HG03432 (cell line): ENCODE results near the gene TBL3.
A peak's percentile ranks its signal among the peaks of the same experiment; 100 is the strongest.
"Not testable (repeated sequence)": the region's sequence is repeated elsewhere in the genome, so short reads cannot be mapped to it uniquely, and the experiment has no call there.

Experiments
- ATAC-seq: cut with Tn5 transposase; IDR thresholded peaks from one replicate; pipeline ENCODE4 v1.9.1; 2021; ENCODE audit warnings: mild to moderate bottlenecking, moderate library complexity; ENCODE audit not compliant: unreplicated experiment

TBL3 gene

DNA sequence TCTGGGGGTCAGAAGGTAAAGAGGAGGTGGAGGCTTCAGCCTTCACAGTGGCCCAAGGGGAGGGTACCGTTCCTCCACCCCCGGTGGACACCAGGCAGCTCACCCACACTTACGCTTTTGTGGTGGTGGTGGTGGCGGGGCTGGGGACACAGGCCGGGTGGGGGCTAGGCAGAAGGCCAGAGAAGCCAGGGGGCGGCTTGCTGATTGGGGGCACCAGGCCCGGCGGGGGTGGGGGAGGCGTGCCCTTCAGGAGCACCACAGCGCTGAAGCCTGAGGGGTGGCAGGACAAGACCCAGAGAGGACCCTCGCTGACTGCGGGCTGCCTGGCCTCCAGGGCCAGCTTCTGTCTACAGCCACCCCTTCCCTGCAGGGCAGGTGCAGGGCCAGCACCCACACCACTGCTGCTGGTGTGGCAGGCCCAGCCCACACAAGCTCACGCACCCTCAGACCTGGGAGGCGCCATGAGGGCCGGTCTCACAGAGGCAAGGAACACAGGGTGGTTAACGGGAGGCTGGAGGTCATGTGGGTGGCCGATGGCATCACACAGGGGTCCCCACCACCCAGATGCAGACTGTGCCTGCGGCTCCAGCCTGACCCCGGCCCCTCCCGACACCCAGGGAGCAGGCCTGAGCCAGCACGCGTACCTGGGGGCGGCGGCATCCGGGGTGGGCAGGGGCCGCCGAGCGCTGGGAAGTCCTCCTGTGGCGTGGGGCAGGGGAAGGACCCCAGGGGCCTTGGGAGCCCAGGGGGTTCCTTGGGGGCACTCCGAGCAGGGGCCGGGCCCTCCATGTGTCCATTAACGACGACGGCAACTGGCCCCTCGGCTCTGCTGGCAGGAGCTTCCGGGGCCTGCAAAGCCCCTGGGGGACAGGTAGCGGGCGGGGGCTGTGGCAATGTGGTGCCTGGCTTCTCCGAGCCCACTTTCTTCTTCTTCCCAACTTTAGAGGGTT lies 27.3 kb downstream of the TBL3 start:
- ATAC-seq, result no peak

DNA sequence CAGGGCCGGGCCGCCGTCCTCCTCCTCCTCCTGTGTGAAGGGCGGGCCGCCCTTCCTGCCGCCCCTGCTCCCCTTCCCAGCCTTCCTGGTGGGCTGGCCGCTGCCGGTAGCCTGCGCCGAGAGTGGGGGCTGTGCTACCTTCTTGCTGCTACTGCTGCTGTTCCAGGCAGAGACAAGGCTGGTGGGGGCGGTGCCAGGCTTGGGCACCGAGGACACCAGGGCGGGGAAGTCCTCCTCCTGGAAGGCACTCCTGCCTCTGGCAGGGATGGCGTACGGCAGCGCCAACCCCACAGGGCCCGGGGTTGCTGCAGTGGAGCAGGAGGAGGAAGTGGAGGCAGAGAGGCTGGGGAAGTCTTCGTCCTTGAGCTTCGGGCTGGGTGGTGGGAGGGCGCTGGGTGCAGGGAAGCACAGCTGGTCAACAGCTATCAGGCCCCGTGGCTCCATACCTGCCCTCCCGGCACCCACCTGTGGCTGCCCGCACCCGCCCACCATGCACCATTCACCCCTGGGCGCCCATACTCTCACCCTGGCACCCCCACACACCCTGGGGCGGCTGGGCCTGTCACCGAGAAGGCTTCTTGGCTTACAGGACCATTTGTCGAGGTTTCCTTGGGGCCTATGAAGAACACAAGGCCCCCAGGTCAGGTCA lies 28.1 kb downstream of the TBL3 start:
- ATAC-seq, result no peak

DNA sequence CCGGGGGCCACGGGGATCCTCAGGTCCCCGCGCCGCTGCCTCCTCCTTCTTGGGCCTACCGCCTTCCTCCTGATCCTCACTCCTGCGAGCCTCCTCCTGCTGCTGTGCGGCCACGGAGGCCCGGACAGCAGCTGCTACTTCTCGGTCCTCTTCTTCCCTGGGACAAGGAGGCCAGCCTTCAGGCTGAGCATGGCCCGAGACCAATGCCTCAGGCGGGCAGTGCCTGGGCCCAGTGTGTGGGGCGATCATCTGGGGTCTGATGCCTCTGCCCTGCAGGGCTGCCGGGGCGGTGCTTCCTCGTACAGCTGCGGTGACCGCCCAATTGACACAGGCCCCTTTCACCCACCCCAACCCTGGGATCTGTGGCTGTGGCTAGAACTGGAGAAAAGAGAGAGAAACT lies 29.2 kb downstream of the TBL3 start:
- no peak for ATAC-seq

DNA sequence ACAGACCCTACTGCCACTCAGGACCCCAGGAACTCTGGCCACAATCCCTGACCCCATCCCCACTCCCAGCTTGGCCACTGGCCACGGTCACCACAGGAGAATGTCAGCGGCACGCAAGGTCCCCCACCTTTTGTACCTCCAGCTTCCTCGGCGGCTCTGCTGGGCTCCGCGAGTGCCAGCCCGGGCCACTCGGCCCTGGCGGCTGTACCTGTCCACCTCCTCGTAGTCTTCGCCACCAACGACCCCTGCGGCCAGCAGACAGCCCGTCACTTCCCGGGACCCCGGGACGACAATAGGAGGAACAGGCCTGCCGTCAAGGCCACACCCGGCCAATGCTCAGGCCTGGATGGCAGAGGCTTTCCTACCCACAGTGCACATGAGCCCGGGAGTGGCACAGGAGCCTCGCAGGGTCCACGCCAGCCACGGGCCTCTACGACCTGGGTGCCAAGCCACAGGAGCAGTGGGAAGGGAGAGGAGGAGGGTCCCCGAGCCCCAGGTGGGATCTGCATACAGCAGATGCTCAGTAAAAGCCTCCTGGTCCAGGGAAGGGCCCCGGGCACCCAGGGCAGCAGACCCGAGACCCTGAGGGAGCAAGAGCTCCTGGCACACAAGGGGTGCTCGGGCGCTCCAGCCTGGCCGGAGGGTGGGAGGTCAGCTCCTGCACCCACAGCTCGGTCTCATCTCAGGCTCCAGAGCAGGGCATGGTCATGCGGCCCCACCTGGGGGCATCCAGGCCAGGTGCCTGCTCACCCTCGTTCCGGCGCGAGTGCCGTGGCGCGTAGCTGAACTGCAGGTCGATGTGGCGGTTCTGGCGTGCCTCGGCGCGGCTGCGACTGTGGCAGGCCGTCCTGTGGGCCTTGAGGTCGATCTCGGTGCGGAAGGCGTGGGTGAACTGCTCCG lies 29.9 kb downstream of the TBL3 start:
- ATAC-seq, result no peak

DNA sequence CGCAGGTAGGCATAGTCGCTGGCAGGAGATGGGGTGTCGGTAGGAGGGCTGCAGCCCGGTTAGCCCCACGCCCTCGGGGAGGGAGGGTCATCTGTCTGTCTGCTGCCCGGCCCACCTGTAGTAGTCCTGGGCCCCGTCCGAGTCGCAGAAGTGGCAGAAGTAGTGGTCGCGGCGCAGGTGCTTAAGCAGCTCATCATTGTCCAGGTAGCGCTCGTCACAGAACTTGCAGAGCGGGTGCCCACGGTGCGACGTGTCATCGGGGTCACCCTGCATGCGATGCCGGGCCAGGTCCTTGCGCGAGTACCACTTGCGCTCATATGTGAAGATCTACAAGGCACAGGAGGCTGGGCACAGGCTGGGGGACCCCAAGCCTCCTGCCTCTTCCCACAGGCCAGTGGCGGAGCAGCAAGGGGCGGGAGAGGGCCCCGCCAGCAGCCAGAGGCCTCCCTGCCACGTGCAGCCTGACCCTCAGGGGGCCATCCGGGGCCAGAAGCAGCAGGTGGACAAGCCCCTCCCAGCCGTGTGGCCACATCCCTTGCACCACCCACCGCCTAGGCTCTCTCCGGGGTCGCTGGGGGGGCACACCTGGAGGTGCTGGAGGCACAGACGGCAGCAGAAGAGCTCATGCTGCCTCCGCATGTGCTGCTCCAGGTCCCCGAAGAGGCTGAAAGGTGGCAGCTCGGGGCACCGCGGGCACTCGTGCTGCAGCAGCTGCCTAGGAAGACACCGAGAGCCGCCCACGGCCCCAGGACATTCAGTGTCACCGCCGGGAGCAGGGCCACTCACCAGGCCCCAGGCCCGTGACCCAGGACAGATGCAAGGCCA lies 30.8 kb downstream of the TBL3 start:
- ATAC-seq, result no peak

DNA sequence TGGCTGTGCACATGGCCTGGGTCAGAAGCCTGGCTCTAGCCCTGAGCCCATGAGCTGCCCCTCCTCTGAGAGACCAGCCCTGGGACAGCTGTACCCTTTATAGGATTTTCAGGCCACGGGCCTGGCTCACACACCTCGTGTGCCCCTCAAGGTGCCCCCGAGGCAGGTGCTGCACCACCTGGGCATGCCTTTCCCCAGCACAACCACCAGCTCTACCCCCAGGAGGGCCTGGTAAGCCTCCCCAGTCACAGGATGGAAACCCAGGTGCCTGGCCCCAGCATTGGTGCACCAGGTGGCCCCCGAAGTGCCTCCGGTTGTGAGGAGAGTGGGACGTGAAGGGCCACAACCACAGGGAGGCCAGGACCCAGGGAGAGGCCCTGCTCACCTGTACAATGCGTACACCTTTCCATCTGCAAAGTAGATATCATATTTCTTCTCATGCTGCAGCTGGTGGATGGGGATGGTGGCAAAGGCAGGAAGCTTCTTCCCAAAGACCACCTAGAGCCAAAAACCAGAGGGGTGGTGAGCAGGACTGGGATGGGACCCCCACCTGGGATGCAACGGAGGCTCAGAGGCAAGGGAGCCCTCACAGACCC lies 31.5 kb downstream of the TBL3 start:
- no peak for ATAC-seq

DNA sequence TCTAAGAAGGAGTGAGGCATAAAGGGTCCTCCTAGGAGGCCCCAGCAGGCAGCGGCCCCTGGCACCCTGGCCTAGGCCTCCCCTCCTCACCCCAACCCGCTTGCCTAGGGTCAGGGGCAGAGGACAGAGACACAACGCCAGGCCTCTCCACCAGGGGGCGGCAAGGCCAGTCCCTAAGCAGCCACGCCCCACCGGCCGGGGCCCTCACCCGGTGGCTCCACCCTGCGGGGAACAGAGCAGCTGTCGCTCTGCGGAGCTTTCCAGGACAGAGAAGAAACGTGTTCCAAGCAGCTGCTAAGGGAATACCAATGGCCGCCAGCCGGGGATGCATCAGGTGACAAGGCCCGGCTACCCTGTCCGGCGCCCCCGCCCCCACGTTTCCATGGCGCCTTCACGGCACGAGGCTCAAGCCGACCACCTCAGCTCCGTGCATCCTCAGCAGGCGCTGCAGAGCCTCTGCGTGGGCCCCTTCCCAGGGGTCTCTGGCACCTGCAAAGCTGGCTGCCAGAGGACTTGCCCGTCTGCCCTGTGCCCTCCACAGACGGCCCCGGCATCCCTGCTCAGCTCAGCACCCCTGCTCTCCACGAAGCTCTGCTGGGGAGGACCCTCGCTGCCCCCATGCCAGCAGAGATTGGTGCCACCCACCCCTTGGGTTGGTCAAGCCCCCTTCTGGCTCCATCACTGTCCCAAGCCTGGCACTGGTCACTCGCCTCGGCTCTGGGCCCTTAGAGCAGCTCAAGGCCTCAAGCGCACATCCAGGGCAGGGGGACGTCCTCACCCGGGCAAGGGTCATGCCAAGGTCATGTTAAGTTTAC lies 32.2 kb downstream of the TBL3 start:
- peak; percentile 64 for ATAC-seq

DNA sequence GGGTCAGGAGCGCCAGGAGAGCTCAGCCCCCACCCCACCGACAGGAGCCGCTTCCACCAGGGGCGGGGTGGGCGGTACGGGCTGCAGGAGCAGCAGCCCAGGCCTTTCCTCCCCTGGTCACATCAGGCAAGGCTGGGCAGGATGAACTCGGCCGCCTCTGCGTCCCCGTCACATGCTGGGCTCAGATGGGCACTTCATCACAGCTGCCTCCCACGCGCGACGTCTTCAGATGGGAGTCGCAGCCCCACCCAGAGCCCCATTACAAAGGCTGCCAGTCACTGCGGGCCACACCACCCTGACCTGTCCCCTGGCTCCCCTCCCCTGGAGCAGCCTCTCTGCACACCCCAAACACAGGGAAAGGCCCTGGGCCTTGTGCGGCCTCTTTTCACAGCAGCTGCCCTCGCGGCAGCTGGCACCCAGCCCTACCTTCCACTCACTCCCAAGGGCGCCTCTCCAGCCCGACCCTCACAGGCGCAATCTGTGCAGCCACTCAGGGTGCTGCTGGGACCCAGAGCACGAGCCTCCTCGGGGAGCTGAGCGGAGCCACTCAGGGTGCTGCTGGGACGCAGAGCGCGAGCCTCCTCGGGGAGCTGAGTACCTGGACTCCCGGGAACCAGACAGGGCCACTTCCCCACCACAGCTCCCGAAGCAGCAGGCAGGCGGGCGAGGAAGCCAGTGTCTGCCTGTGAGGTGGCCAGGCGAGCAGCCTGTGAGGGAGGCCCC lies 33.1 kb downstream of the TBL3 start:
- ATAC-seq, result no peak

DNA sequence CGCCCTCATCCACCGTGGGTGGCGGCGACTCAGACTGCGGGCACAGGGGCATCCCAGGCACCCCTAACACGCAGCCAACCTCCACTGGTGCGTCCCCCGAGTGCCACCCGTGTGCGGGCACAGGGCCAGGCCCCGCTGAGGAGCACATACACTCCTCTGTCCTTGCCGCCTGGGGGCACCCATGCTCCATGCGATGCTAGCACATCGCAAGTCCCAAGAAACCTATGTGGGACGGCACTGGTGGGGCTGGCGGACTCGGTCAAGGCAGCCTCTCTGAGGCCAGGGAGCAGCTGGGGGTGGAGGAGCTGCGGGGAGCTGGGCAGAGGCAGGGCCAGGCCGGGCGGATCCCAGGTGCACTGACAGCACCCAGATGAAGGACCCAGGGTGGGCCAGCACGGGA lies 33.8 kb downstream of the TBL3 start:
- no peak for ATAC-seq

DNA sequence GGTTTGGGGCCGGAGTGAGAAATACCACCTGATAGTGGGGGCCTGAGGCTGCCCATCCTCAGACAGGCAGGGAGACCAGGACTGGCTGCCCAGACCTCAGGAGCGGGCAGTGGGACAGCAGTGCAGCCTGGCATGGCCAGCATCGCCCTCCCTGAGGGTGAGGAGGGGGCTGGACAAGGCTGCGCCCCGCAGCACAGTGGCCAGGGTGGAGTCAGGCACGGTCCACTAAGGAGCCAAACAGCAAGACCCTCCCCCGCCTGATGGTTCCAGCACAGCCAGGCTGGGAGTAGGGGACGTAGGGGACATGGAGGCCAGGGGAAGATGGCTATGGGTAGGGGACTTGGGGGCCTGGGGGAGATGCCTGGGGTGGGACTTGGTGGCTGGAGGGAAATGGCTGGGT lies 34.5 kb downstream of the TBL3 start:
- no peak for ATAC-seq

DNA sequence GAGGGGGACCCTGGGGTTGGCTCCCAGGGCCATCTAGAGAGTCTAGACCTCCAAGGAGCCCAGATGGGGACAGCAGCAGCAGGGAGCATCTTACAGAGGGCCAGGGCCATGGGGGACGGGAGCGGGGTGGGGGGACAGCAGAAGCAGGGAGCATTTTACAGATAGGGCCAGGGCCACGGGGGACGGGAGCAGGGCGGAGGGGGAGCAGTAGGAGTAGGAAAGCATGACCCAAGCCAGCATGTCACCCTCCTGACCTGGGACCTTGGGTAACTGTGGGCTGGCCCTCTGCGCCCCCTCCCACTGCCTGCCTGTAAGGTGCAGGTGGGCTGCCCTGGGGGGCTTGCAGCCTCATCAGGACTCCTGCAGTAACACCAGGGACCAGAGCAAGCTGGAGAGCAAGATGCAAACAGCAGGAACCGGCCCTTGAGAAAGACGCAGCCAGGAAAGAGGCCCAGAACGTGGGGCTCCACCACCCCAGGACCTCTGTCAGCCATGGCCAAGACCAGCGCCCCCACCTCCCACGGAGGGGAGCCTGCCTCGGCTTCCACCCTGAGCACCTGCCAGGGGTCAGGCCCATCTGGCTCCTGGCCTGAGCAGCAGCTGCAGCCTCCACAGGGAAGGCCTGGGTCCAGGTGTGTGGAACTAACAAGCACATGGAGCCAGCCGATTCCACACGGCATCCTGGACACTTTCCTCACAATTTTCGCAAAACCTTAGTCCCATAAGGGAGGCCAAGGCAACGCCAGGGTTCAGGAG lies 35.4 kb downstream of the TBL3 start:
- ATAC-seq, result no peak

DNA sequence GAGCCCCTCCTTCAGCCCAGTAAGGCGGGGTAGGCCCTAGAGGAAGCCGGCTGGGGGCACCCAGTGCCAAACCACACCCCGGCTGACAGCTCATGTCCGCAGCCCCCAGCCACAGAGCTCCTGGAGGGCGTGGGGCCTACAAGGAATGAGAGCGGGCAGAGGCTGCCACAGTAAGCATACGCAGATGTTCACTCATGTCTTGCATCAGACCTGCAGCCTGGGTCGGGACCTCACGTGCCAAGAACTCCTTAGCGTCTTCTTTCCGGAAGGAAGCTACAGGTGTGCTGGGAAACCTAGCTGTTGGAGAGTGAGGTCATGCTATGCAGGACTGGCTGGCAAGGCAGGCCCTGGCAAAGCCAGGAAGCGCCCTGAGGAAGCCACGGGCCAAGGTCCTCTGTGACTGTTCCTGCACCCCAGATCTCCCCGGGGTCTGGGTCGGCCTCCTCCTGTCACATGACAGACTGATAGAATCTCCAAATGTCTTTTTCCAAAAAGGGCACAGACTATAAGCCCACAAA lies 36.2 kb downstream of the TBL3 start:
- ATAC-seq, result no peak

DNA sequence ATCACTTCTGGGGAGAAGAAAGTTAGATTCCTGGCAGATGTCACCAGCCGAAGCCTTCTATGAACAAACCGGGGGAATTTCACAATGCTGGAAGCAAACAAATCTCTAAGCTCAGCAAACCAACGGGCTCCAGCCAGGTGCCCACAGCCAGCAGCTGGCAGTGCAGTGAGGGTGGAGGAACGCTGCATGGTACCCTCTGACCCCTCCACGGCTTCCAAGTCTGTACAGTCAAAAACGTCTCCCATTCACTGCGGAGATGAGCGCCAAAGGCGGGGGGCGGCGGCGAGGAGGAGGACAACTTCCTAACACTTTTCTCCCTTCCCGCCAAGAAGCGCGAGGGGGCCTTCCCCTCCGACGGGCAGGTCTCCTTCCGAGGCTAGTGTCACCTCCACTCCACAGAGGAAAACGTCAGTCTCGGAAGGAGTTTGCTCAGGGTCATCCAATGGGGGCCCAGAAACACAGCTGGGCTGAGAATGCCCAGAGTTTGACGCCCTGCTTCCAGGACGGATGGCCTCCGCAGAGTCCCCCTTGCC lies 36.8 kb downstream of the TBL3 start:
- ATAC-seq, result peak; percentile 9

DNA sequence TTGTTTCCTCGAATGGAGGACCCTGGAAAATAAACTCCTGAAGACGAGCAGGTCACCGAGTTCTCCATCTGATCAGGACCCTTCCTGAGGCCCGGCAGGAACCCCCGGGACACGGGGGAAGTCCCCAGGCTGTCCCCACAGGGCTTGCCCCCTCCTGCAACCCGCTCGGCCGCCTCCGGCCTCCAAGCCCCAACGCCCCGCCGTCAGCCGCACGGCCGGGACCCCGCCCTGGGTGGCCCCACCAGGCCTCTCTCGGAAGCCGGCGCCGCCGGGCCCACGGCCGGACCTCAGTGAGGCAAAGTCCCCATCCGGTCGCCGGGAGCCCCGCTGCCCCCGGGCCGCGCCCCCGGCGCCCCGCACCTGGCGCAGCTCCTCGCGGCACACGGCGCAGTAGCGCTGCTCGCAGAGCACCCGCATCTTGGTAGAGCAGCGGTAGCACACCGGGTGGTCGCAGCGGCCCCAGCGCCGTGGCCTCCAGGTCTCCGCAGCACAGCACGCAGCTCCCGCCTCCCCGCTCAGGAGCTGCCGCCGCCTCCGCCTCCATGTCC lies 37.4 kb downstream of the TBL3 start:
- peak; percentile 32 for ATAC-seq

DNA sequence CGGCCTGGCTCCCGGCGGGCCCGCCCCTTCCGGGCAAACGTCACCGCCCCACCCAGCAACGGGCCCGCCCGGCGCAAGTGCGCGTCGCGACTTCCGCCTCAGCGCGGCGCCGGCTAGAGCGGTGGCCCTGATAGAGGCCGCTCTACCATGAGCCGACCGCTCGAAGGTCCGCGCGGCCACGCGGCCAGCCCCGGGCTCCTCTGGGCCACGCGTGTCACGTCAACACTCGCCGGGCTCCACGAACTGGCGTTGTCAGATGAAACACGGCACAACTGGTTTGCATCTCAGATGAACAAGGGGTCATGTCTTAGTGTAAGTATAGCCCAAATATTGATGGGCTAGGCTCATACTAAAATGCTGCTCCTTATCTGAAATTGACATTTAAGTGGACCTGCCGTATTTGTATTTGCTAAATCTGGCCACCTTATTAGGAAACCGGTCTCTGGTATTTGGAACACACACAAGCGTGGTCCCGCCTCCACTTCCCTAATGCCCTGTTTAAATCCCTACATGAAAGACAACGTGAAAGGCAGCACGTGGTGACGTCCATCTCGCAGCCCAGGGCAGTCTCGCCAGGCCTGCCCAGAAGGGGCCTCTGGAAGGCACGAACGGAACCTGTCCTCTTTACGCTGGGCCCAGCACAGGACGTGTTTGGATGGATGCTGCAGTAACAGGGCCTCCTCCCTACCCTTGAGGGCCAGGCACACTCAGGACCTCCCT lies 38.1 kb downstream of the TBL3 start, which contains the start of gene ZNF598:
ZNF598 (minus strand) TSS at position 31 of the 720 bp plus-strand sequence.
- peak; percentile 84 for ATAC-seq

DNA sequence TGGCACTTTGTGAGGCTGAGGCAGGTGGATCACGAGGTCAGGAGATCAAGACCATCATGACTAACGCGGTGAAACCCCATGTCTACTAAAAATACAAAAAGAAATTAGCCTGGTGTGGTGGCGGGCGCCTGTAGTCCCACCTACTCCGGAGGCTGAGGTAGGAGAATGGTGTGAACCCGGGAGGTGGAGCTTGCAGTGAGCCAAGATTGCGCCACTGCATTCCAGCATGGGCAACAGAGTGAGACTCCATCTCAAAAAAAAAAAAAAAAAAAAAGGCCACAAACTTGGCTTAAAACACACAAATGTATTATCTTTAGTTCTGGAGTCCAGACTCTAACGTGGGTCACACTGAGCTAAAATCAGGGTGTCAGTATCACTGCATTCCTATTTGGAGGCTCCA lies 39.9 kb downstream of the TBL3 start:
- not testable (repeated sequence) for ATAC-seq
